Fibroblast of lung (primary cell): ENCODE results near the gene BGN.

Source experiments
- CTCF ChIP-seq, 2 donors: IDR thresholded peaks in 1 of 2; conservative IDR thresholded peaks in 1 of 2; 1 replicate in 1 of 2; 2 replicates in 1 of 2; pipeline ENCODE4 v1.5.1; 2011 to 2012; ENCODE audit warnings: low read length in 2 of 2, control low read depth in 1 of 2, inconsistent platforms in 1 of 2, low read depth in 1 of 2, mild to moderate bottlenecking in 1 of 2
- EZH2 ChIP-seq: IDR thresholded peaks from 2 replicates; pipeline ENCODE4 v1.5.1; 2012; ENCODE audit warnings: low read length, control low read depth, mild to moderate bottlenecking; ENCODE audit errors: missing control alignments

GRCh38 chrX:153499876-153500275, 5.1 kb downstream of the BGN start:
- TF ChIP-seq EZH2 (no peak), CTCF (conservative IDR thresholded peaks at IDR 0.05 in 1 of 2, IDR thresholded peaks at IDR 0.05 in 1 of 2; ENCODE audit: low read depth in 1 of 2, low read length in 2 of 2) (no peak)
